Stimulated activated CD8-positive, alpha-beta memory T cell treated with anti-CD3 and anti-CD28 coated beads, Interleukin-4, amount 100 ng/mL, for 48 hours (primary cell): ENCODE measurements around the gene SORD.
"Not testable (repeated sequence)": the region's sequence is repeated elsewhere in the genome, so short reads cannot be mapped to it uniquely, and the experiment has no call there.

Source experiments
- DNase-seq: peaks from one replicate; pipeline ENCODE4 v3.0.0-alpha.2; 2020

SORD gene

GRCh38 chr15:45100884-45101625, 78.1 kb downstream of the SORD start:
- DNase-seq = no peak

DNA sequence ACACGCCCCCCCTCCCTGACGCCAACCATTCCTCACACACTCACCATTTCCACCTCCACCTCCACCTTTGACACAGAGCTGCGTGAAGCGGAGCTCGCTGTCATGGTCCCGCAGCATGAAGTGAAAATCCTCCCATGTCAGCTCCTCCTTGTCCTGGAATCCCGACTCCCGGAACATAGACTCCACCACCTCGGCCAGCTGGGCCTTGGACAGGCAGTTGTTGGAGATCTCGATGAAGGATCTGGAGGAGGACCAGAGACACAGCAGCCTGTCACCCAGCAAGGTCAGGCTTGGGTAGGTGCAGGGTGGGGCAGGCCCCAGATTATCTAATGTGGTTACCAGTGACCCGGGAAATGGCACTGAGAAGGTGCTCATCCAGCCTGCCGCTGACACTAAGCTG, 78.8 kb downstream of the SORD start:
- no peak for DNase-seq

- no peak for DNase-seq
These were observed 79.2 kb downstream of the SORD start for GRCh38 chr15:45102226-45102625.

- not testable (repeated sequence) for DNase-seq
These were observed 81.2 kb downstream of the SORD start for GRCh38 chr15:45104170-45104569.

DNA sequence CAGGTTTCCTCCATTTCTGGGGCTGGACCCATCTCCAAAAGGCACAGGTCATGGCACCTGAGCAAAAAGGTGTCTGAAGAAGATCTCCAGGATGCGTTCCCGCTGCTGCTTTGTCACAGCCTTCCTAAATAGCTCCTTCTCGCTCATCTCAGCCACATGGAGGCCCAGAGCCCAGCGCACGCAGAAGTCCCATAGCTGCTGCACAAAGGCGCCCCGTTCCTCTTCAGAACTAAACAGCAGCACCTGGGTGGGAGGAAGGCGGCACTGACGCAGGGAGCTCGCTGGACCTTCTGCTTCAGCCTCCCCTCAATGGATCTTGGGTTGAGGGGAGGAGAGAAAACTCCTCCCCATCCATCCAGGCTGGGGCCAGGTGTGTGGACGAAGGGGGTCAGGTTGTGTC, 82.6 kb downstream of the SORD start:
- no peak for DNase-seq

DNA sequence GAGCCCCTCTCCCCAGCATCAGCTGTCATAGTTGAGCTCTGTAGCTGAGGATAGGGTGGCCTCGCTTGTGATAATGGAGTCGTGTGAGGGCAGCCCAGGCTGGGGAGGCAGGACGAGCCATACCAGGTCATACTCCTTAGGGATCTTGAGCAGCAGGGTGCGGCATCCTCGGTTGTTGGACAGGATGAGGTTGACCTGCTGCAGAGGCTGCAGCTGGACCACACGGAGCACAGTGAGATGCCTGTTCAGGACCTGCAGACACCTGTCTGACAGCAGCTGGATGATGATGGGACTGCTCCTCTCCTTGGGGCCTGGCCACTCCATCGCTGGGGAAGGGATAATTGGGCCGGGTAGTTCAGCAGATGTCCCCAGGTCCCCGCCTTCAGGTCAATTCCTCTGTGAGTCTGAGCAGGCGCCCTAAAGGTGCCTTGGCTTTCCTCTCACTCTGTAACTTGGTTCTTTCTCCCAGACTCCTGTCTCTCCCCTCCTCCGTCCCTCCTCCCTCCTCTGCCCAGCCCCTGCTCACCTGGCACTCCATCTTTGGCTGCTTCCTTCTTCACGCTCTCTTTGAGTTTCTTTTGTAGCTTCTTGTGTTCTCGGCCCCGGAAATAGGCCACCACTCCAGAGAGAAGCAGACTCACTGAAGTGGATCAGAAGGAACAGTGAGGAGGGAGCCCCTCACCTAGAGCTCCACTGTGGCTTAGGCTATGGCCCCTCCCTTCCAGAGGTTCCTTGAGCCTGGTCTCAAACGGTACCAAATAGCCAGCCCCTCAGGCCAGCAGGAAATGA, 83.2 kb downstream of the SORD start:
- DNase-seq = no peak

DNA sequence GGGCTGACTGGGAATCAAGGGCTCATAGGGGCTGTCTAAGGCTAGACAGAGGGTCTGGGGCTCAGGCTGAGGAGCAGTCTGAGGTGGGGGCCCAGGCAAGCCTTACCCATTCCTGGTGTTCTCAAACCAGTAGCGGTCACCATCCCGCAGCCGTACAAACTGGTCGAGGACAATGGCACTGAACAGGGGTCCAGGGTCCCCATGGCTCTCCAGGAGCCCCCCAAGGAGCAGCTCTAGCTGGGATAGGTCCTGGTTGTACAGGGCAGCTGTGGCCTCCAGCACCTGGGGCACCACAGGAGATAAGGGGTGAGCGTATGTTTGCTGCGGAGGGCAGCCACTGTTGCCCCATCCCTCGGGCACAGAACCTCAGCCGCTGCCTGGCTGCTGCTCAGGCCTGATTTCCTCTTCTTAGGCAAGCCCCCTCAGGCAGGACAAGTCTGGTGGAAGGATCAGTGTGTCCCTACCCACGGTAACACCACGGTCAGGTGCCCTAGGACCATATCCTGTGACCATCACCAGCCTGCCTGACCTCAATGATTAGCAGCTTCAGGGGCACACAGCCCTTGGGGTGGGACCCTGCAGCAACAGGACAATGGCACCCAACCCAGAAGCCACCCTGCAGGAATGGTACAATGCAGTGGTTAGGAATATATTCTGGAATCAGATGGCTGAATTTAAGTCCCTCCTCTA, 85.1 kb downstream of the SORD start:
- no peak for DNase-seq

GRCh38 chr15:45110256-45110820, 87.3 kb downstream of the SORD start:
- DNase-seq = no peak

GRCh38 chr15:45111390-45112142, 88.6 kb downstream of the SORD start:
- DNase-seq = no peak

- DNase-seq = no peak
These were observed 89.2 kb downstream of the SORD start for GRCh38 chr15:45112143-45112590.

DNA sequence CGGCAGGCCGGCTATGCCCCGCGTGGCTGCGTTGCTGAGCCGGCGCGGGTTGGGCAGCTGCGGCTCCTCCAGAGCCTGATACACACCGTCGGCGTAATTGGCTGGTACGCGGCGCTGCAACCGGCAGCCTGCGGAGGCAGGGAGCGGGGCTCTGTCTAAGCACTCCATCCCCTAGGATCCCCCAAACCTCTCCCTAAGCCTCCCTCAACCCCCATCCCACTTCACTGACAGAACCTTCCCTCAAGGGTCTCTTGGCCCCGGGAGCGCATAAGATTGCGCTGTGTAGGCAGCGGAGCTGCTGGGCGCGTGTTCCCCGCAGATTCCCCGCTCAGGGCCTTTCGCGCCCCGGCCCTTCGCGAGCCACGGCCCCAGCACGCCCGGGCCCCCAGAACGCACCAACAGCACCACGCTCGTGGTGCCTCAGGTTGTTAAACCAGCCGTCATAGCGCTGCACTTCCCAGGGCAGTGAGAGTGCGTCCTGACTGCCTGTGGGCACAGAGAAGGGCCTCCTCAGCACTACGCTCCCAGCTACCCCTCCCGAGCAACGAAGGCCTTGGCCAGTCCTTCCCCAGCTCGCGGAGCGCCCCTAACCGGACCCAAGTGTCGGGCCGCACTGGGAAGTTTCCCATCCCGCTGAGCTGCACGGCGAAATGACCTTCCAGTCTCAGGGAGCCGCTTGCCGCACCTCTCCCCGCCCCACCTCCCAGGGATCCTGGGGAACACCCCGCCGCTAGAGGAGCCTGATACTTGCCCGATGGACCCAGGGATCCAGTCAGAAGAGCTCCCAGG, 89.8 kb downstream of the SORD start:
- no peak for DNase-seq

- no peak for DNase-seq
These were observed 90.5 kb downstream of the SORD start for GRCh38 chr15:45113380-45113990.

DNA sequence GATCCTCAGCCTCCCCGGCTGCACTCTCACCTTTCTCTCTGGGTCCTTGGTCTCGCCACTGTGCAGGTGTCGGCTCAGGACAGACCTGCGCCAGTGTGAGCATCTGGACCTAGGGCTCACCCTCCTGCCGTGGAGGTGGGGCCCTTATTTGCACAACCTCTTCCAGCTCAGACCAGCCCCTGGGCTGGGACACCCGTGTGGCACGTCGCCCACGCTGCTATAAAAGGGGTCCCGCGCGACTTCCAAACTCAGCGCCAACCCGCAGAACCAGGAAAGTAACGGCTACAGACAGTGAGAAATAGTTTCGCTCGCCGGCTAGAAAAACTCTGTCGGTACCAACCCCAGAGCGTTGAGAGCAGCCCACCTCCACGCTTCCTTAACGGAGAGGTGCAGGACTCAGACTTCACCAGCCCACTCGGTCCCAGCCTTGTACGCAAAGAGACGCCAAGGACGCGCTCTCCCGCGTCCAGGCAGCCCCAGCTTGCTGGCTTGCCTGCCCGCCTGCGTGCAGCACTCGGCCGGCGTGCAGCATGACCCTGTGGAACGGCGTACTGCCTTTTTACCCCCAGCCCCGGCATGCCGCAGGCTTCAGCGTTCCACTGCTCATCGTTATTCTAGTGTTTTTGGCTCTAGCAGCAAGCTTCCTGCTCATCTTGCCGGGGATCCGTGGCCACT, 91.2 kb downstream of the SORD start, which contains the start of the genes DUOX2 and DUOXA2:
TSS of gene DUOX2 (minus strand) at position 97 of the 675 bp plus-strand sequence. CDS start 761 bp downstream, outside the sequence.
TSS of gene DUOXA2 (plus strand) at position 251 of the 675 bp plus-strand sequence. CDS start at position 531, 280 bp downstream.
- DNase-seq = no peak

DNA sequence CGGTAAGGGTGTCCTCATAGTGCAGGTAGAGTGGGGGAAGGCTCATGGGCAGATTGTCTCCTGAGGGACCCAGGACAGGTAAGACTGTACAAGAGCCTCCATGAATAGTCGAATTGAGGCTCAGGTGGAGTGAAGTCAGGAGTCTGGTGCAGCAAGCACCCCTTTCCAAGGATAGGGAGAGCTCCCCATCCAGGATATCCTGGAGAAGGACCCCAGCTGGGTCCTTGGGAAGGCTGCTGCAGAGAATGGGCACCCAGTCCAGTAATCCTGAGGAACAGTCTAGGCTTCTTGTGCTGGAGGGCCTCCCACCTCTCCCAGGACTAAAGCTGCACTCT, 91.7 kb downstream of the SORD start:
- DNase-seq = no peak

GRCh38 chr15:45115312-45115820, 92.4 kb downstream of the SORD start:
- no peak for DNase-seq

GRCh38 chr15:45116006-45116481, 93.0 kb downstream of the SORD start:
- DNase-seq = no peak

- peak; percentile 38 for DNase-seq
These were observed 93.7 kb downstream of the SORD start for GRCh38 chr15:45116482-45117307.

DNA sequence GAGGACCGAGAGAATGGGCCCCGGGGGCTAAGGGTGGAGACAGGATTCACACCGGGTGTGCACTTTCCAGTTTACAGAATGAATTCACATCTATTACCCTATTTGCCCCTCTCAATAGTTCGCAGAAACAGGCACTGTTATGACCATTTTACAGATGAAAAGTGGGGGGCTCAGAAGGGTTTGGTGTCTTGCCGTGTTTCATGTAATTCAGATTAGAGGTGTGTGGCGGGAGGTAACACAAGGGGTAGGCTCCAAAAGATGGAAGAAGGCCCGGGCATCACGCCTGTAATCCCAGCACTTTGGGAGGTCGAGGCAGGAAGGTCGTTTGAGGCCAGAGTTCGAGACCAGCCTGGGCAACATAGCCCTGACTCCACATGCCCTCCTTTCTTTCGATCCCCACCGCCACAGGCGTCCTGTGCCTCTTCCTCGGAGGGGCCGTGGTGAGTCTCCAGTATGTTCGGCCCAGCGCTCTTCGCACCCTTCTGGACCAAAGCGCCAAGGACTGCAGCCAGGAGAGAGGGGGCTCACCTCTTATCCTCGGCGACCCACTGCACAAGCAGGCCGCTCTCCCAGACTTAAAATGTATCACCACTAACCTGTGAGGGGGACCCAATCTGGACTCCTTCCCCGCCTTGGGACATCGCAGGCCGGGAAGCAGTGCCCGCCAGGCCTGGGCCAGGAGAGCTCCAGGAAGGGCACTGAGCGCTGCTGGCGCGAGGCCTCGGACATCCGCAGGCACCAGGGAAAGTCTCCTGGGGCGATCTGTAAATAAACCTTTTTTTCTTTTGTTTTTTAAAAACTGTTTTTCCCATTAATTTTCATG, 94.5 kb downstream of the SORD start:
- DNase-seq = no peak
